Cardiac fibroblast (primary cell): Measurements from ENCODE around the gene FNDC7.
"Not testable (repeated sequence)": the region's sequence is repeated elsewhere in the genome, so short reads cannot be mapped to it uniquely, and the experiment has no call there.

Experiments used
- DNase-seq, 2 donors: peaks; one replicate each; pipeline versions ENCODE4 v3.0.0 to v3.0.0-alpha.2; 2010; ENCODE audit warnings: low read depth in 2 of 2
- H3K4me3 ChIP-seq, 2 donors: replicated peaks in 1 of 2; 1 replicate in 1 of 2; 2 replicates in 1 of 2; pipeline ENCODE4 v1.5.1; 2011; ENCODE audit warnings: low read depth in 2 of 2, low read length in 2 of 2, mild to moderate bottlenecking in 2 of 2, moderate library complexity in 1 of 2
- CTCF ChIP-seq: IDR thresholded peaks from one replicate; pipeline ENCODE4 v1.5.1; 2011; ENCODE audit warnings: low read depth, mild to moderate bottlenecking, low read length, inconsistent platforms

The FNDC7 gene

GRCh38 chr1:108712606-108713150 lies at the start of gene FNDC7:
TSS of gene FNDC7 (plus strand) at chr1:108712908. CDS start at chr1:108712934, 26 bp downstream.
- no peak within 1 kb of the TSS for H3K4me3 ChIP-seq
- TF ChIP-seq CTCF, result no peak
- DNase-seq, result no peak

GRCh38 chr1:108663074-108663473 lies 49.6 kb upstream of the FNDC7 start:
- no peak for TF ChIP-seq CTCF
- DNase-seq, result peak in 1 of 2 donors; percentile 24
- no peak overlapping the region for H3K4me3 ChIP-seq

GRCh38 chr1:108664481-108664880 lies 48.2 kb upstream of the FNDC7 start:
- no peak for DNase-seq
- H3K4me3 ChIP-seq, result no peak overlapping the region
- no peak for TF ChIP-seq CTCF

GRCh38 chr1:108665067-108665466 lies 47.6 kb upstream of the FNDC7 start:
- no peak for DNase-seq
- no peak overlapping the region for H3K4me3 ChIP-seq
- no peak for TF ChIP-seq CTCF

- no peak overlapping the region for H3K4me3 ChIP-seq
- DNase-seq, result no peak
- no peak for TF ChIP-seq CTCF
Measured at GRCh38 chr1:108665771-108666170, 46.9 kb upstream of the FNDC7 start.

GRCh38 chr1:108667422-108667821 lies 45.3 kb upstream of the FNDC7 start:
- not testable (repeated sequence) for DNase-seq, H3K4me3 ChIP-seq

- no peak for DNase-seq
- no peak for TF ChIP-seq CTCF
- no peak overlapping the region for H3K4me3 ChIP-seq
Measured at GRCh38 chr1:108668777-108669176, 43.9 kb upstream of the FNDC7 start.
